Tibial artery (tissue), 4 donors: ENCODE data around the gene ZC3H13.

Source experiments
- DNase-seq, 2 donors: peaks; one replicate each; pipeline ENCODE4 v3.0.0-alpha.2; 2019
- H3K27ac ChIP-seq, 2 donors: fragments of 200-600 bp; sonication (generic) in 1 of 2; 1 replicate in 1 of 2; 2 replicates in 1 of 2; pipeline ENCODE4 v1.5.1; 2018 to 2019; ENCODE audit warnings: mild to moderate bottlenecking in 1 of 2
- H3K27me3 ChIP-seq, 2 donors: fragments of 200-600 bp; sonication (generic) in 1 of 2; one replicate each; pipeline versions ENCODE4 v1.5.1 to v1.6.0; 2016 to 2019
- H3K36me3 ChIP-seq, 3 donors: fragments of 200-600 bp; sonication (generic) in 2 of 3; one replicate each; pipeline ENCODE4 v1.5.1; 2016 to 2019; ENCODE audit warnings: mild to moderate bottlenecking in 2 of 3
- H3K4me1 ChIP-seq, 4 donors: fragments of 200-600 bp; sonication (generic) in 2 of 4; 1 replicate in 3 of 4; 2 replicates in 1 of 4; pipeline ENCODE4 v1.5.1; 2016 to 2019
- H3K4me3 ChIP-seq, 2 donors: fragments of 200-600 bp; sonication (generic) in 1 of 2; 1 replicate in 1 of 2; 2 replicates in 1 of 2; pipeline ENCODE4 v1.5.1; 2018 to 2019; ENCODE audit warnings: mild to moderate bottlenecking in 2 of 2
- H3K9me3 ChIP-seq, 3 donors: fragments of 200-600 bp; sonication (generic) in 1 of 3; one replicate each; pipeline ENCODE4 v1.5.1; 2016 to 2019
- CTCF ChIP-seq, 2 experiments: fragments of 200-600 bp in 1 of 2; fragments of 450-650 bp in 1 of 2; IDR thresholded peaks; one replicate each; pipeline ENCODE4 v1.5.1; 2017 to 2019; ENCODE audit warnings: antibody characterized with exemption in 2 of 2, mild to moderate bottlenecking in 1 of 2, moderate library complexity in 1 of 2
- intact Hi-C: fragments of 100-400 bp; cut with DNase I; formaldehyde crosslinking; loops from one replicate; pipeline ENCODE4 v1.15.0; 2023; ENCODE audit warnings: low total_unique reads

The ZC3H13 gene

GRCh38 chr13:46050771-46051170 lies 1.8 kb downstream of the ZC3H13 start:
- no peak overlapping the region for H3K4me3 ChIP-seq

GRCh38 chr13:46045424-46045823 lies 7.1 kb downstream of the ZC3H13 start:
- no peak overlapping the region for H3K4me3 ChIP-seq
- peaks cover 0 to 14% (median 6%) of the 10 kb centered on the region in 4 donors for H3K4me1 ChIP-seq
- peaks cover 0 to 12% (median 7%) of the 10 kb centered on the region in 3 donors for H3K36me3 ChIP-seq
- H3K27ac ChIP-seq = no peak overlapping the region
- DNase-seq = no peak
- H3K27me3 ChIP-seq = no peaks in the 10 kb centered on the region
- no peak for TF ChIP-seq CTCF (IDR thresholded peaks at IDR 0.05)
- H3K9me3 ChIP-seq = no peaks in the 10 kb centered on the region
- intact Hi-C loops = no loop called here

More at GRCh38 chr13:46050771-46051170, 1.8 kb downstream of the ZC3H13 start:
- TF ChIP-seq CTCF (IDR thresholded peaks at IDR 0.05) = no peak
- intact Hi-C loops = no loop called here
- peaks cover 0 to 28% (median 18%) of the 10 kb centered on the region in 4 donors for H3K4me1 ChIP-seq
- H3K36me3 ChIP-seq = no peaks in the 10 kb centered on the region
- no peaks in the 10 kb centered on the region for H3K9me3 ChIP-seq
- H3K27ac ChIP-seq = no peak overlapping the region
- DNase-seq = no peak
- no peaks in the 10 kb centered on the region for H3K27me3 ChIP-seq

GRCh38 chr13:46043647-46044046 lies 8.9 kb downstream of the ZC3H13 start:
- Histone ChIP-seq H3K9me3 (no peaks in the 10 kb centered on the region), H3K4me1 (peaks cover 0 to 7% (median 1%) of the 10 kb centered on the region in 4 donors), H3K36me3 (peaks cover 0 to 23% (median 10%) of the 10 kb centered on the region in 3 donors), H3K27ac (no peak overlapping the region), H3K27me3 (no peaks in the 10 kb centered on the region), H3K4me3 (no peak overlapping the region)
- intact Hi-C loops = no loop called here
- DNase-seq = no peak
- no peak for TF ChIP-seq CTCF (IDR thresholded peaks at IDR 0.05)

GRCh38 chr13:46041419-46041839 lies 11.1 kb downstream of the ZC3H13 start:
- Histone ChIP-seq H3K27me3 (no peaks in the 10 kb centered on the region), H3K27ac (no peak overlapping the region), H3K9me3 (no peaks in the 10 kb centered on the region), H3K36me3 (peaks cover 0 to 32% (median 19%) of the 10 kb centered on the region in 3 donors), H3K4me3 (no peak overlapping the region), H3K4me1 (peaks cover 0 to 7% (median 0%) of the 10 kb centered on the region in 4 donors)
- no peak for TF ChIP-seq CTCF (IDR thresholded peaks at IDR 0.05)
- DNase-seq = no peak
- intact Hi-C loops = no loop called here

- Histone ChIP-seq H3K4me3 (no peak overlapping the region), H3K9me3 (no peaks in the 10 kb centered on the region), H3K27ac (no peak overlapping the region), H3K4me1 (peaks cover 0 to 5% (median 0%) of the 10 kb centered on the region in 4 donors), H3K36me3 (peaks cover 0 to 35% (median 22%) of the 10 kb centered on the region in 3 donors), H3K27me3 (no peaks in the 10 kb centered on the region)
- DNase-seq = no peak
- intact Hi-C loops = no loop called here
- TF ChIP-seq CTCF (IDR thresholded peaks at IDR 0.05) = no peak
These were observed 11.8 kb downstream of the ZC3H13 start for GRCh38 chr13:46040763-46041162.
